A673 (cell line): ENCODE measurements around the gene PYY. TPM values are rescaled to one million over a fixed set of nuclear protein-coding genes. Genes with fewer than 3 reads are reported as not detected.

Experiments
- BruUV-seq: library from RNA; stranded (reverse); fragments of 400-500 nt; replicated peaks from 2 replicates; lab custom pipeline; 2021; lab: Mats Ljungman, UMichigan
- CTCF ChIA-PET: fragments of 300-600 bp; sonication (Branson Sonifier 250); formaldehyde crosslinking; loops from one replicate; lab custom pipeline; 2022; ENCODE audit warnings: antibody characterized with exemption; lab: Charles Lee
- POLR2A ChIA-PET: fragments of 300-600 bp; sonication (Branson Sonifier 250); formaldehyde crosslinking; loops from one replicate; lab custom pipeline; 2022; ENCODE audit warnings: antibody characterized with exemption; ENCODE audit not compliant: low non-redundant PET; lab: Charles Lee
- DNase-seq: peaks from one replicate; pipeline ENCODE4 v3.0.0-alpha.2; 2015; ENCODE audit warnings: low spot score
- H3K27ac ChIP-seq: fragments of 200-600 bp; sonication (generic); 2 replicates; pipeline ENCODE4 v1.5.1; 2016; ENCODE audit warnings: mixed run types, low read depth, mild to moderate bottlenecking, mixed read lengths, antibody characterized with exemption, low read length; ENCODE audit not compliant: poor library complexity, severe bottlenecking
- H3K27me3 ChIP-seq: fragments of 200-600 bp; sonication (generic); replicated peaks from 2 replicates; pipeline ENCODE4 v1.6.1; 2017; ENCODE audit warnings: mixed run types, low read depth, mild to moderate bottlenecking, mixed read lengths, antibody characterized with exemption, low read length; ENCODE audit not compliant: insufficient read depth, poor library complexity
- H3K36me3 ChIP-seq: fragments of 200-600 bp; sonication (generic); 2 replicates; pipeline ENCODE4 v1.6.1; 2016; ENCODE audit warnings: mixed run types, mild to moderate bottlenecking, mixed read lengths, antibody characterized with exemption, low read length; ENCODE audit not compliant: insufficient read depth, poor library complexity, severe bottlenecking
- H3K4me1 ChIP-seq: fragments of 200-600 bp; sonication (generic); 2 replicates; pipeline ENCODE4 v1.6.1; 2017; ENCODE audit warnings: mixed run types, mild to moderate bottlenecking, mixed read lengths, antibody characterized with exemption, low read length; ENCODE audit not compliant: insufficient read depth, poor library complexity, severe bottlenecking
- H3K4me3 ChIP-seq: fragments of 200-600 bp; sonication (generic); 2 replicates; pipeline ENCODE4 v1.5.1; 2016; ENCODE audit warnings: low read depth, mixed run types, mild to moderate bottlenecking, mixed read lengths, low read length; ENCODE audit not compliant: poor library complexity, severe bottlenecking
- H3K9me3 ChIP-seq: fragments of 200-600 bp; sonication (generic); 2 replicates; pipeline ENCODE4 v1.6.1; 2016; ENCODE audit warnings: mixed run types, low read depth, mild to moderate bottlenecking, mixed read lengths, antibody characterized with exemption, low read length; ENCODE audit not compliant: poor library complexity, severe bottlenecking
- EZH2 ChIP-seq: fragments of 200-600 bp; sonication (generic); IDR thresholded peaks from 2 replicates; pipeline ENCODE4 v1.6.1; 2017; ENCODE audit warnings: borderline replicate concordance, low read depth, mild to moderate bottlenecking, mixed read lengths, antibody characterized with exemption, low read length; ENCODE audit not compliant: poor library complexity, severe bottlenecking
- intact Hi-C: fragments of 100-400 bp; cut with micrococcal nuclease; formaldehyde crosslinking; loops from one replicate; pipeline ENCODE4 v1.10.0; 2022; ENCODE audit not compliant: unreplicated experiment
- total RNA-seq: library from RNA; stranded (reverse); gene quantifications from 2 replicates; pipeline ENCODE4 v1.2.3, GENCODE V29; 2021
- TF ChIP-seq, protein P1 (sequence below): fragments of 300-800, 200-600 bp; sonication (generic); conservative IDR thresholded peaks from 2 replicates; pipeline ENCODE4 v1.5.1; 2017; ENCODE audit warnings: low read depth, mild to moderate bottlenecking, antibody characterized with exemption, low read length, moderate library complexity, mixed read lengths

The PYY gene
- total RNA-seq, 1 experiment from 2014 or later, result not detected

- DNase-seq, result no peak
- ChIA-PET POLR2A (no interaction called here), CTCF (interaction anchor here (0.7 kb wide), 1 partner anchor 212 kb away, joined by 7 read pairs; no protein-coding TSS in a partner anchor)
- Histone ChIP-seq H3K4me1 (no peaks in the 10 kb centered on the region), H3K4me3 (no peak overlapping the region), H3K27ac (no peak overlapping the region), H3K27me3 (no peaks in the 10 kb centered on the region), H3K9me3 (no peaks in the 10 kb centered on the region), H3K36me3 (no peaks in the 10 kb centered on the region)
- TF ChIP-seq EZH2, result no peak
- TF ChIP-seq, protein P1, sequence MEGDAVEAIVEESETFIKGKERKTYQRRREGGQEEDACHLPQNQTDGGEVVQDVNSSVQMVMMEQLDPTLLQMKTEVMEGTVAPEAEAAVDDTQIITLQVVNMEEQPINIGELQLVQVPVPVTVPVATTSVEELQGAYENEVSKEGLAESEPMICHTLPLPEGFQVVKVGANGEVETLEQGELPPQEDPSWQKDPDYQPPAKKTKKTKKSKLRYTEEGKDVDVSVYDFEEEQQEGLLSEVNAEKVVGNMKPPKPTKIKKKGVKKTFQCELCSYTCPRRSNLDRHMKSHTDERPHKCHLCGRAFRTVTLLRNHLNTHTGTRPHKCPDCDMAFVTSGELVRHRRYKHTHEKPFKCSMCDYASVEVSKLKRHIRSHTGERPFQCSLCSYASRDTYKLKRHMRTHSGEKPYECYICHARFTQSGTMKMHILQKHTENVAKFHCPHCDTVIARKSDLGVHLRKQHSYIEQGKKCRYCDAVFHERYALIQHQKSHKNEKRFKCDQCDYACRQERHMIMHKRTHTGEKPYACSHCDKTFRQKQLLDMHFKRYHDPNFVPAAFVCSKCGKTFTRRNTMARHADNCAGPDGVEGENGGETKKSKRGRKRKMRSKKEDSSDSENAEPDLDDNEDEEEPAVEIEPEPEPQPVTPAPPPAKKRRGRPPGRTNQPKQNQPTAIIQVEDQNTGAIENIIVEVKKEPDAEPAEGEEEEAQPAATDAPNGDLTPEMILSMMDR, result no peak
- intact Hi-C loops, result no loop called here
- no TSS peak for BruUV-seq
Observed at GRCh38 chr17:43956222-43956621, 2.5 kb upstream of the PYY start.

- Histone ChIP-seq H3K9me3 (no peaks in the 10 kb centered on the region), H3K4me1 (no peaks in the 10 kb centered on the region), H3K27me3 (no peaks in the 10 kb centered on the region), H3K27ac (no peak overlapping the region), H3K36me3 (no peaks in the 10 kb centered on the region), H3K4me3 (no peak overlapping the region)
- no TSS peak for BruUV-seq
- TF ChIP-seq, protein P1, result no peak
- TF ChIP-seq EZH2, result no peak
- no peak for DNase-seq
- ChIA-PET CTCF (no interaction called here), POLR2A (no interaction called here)
- intact Hi-C loops, result no loop called here
Observed at GRCh38 chr17:43952724-43953666, 745 bp downstream of the PYY start.

DNA sequence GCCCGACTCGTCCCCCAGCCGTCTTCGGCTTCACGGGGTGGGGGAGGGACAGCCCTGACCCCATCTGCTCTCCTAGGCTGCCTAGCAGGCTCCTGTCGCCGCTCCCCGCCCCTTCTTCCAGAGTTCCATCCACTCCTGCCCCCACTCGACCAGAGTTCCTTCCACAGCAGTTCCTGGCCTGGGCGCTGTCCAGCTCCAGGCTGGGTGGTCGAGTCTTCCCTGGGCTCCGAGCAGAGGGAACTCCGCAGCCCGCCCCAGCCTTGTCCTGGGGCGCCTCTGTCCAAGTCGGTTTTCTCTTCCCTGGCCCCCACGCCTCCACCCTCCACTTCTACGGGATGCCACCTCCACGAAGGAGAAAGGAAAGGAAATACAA, 1.4 kb downstream of the PYY start:
- TF ChIP-seq, protein P1, result no peak
- TF ChIP-seq EZH2, result no peak
- no peaks in the 10 kb centered on the region for H3K4me1 ChIP-seq
- no TSS peak for BruUV-seq
- H3K27ac ChIP-seq, result no peak overlapping the region
- H3K9me3 ChIP-seq, result no peaks in the 10 kb centered on the region
- intact Hi-C loops, result no loop called here
- H3K36me3 ChIP-seq, result no peaks in the 10 kb centered on the region
- no peak for DNase-seq
- no peak overlapping the region for H3K4me3 ChIP-seq
- ChIA-PET POLR2A (no interaction called here), CTCF (no interaction called here)
- no peaks in the 10 kb centered on the region for H3K27me3 ChIP-seq
